Ovary (tissue), 9 donors: Measurements from ENCODE around the gene MTMR12. TPM values are rescaled to one million over a fixed set of nuclear protein-coding genes. Genes with fewer than 3 reads are reported as not detected.
"Not testable (repeated sequence)": the region's sequence is repeated elsewhere in the genome, so short reads cannot be mapped to it uniquely, and the experiment has no call there.

Experiments
- DNase-seq, 5 donors: peaks; one replicate each; pipeline ENCODE4 v3.0.0-alpha.2; 2019 to 2020
- H3K27ac ChIP-seq, 2 donors: fragments of 200-600 bp; one replicate each; pipeline versions ENCODE4 v1.5.1 to v1.8.0; 2019 to 2022
- H3K27me3 ChIP-seq: fragments of 200-600 bp; one replicate; pipeline ENCODE4 v1.8.0; 2022
- H3K36me3 ChIP-seq: fragments of 200-600 bp; sonication (generic); one replicate; pipeline ENCODE4 v1.5.1; 2019
- H3K4me1 ChIP-seq: one replicate; pipeline ENCODE4 v1.8.1; 2013; ENCODE audit warnings: mild to moderate bottlenecking, moderate library complexity; ENCODE audit not compliant: insufficient read depth
- H3K4me3 ChIP-seq: fragments of 200-600 bp; sonication (generic); one replicate; pipeline ENCODE4 v1.5.1; 2017
- H3K9me3 ChIP-seq, 2 donors: fragments of 200-600 bp in 1 of 2; sonication (generic) in 1 of 2; one replicate each; pipeline versions ENCODE4 v1.5.1 to v1.8.1; 2013 to 2019; ENCODE audit warnings: mild to moderate bottlenecking in 1 of 2, moderate library complexity in 1 of 2
- EP300 ChIP-seq: sonication (generic); formaldehyde crosslinking; IDR thresholded peaks from one replicate; pipeline ENCODE4 v1.6.1; 2017; ENCODE audit warnings: antibody characterized with exemption
- POLR2A ChIP-seq: fragments of 450-650 bp; IDR thresholded peaks from one replicate; pipeline ENCODE4 v1.6.1; 2017; ENCODE audit warnings: antibody characterized with exemption, mild to moderate bottlenecking, moderate library complexity
- WGBS, 3 donors: extraction: QIAGEN DNeasy Blood & Tissue Kit in 1 of 3; methylation state at CpG; one replicate each; pipeline versions ENCODE4 v1.1.5 to v1.1.7; 2013 to 2017; 5-methylcytosine and 5-hydroxymethylcytosine counted together
- intact Hi-C, 4 donors: fragments of 100-400 bp; cut with DNase I; formaldehyde crosslinking; loops; one replicate each; pipeline versions ENCODE4 v1.11.0 to v1.15.1; 2022 to 2023
- polyA plus RNA-seq, 2 donors: library from polyadenylated mRNA; stranded (reverse); fragments of 200-250 nt in 1 of 2; fragments of 350-450 nt in 1 of 2; fragmentation: Illumina TruSeq in 1 of 2; extraction: RNeasy Lipid Tissue Mini Kit (QIAGEN cat#74804) in 1 of 2; gene quantifications; one replicate each; pipeline ENCODE4 v1.2.3, GENCODE V29; 2013 to 2014
- total RNA-seq, 7 donors: library from RNA; depleted of rRNA in 2 of 7; stranded (reverse); fragments of >200 nt in 2 of 7; fragmentation: NEBNext Ultra II Directional in 3 of 7; extraction: Animal tissue kit (Norgen Biotek cat#: 25700) in 3 of 7; gene quantifications; one replicate each; pipeline versions ENCODE4 v1.1.0 to v1.2.4, GENCODE V29; 2016 to 2023
- TF ChIP-seq, protein P1 (sequence below), 3 donors: fragments of 450-650 bp in 2 of 3; fragments of 200-600 bp in 1 of 3; IDR thresholded peaks; one replicate each; pipeline versions ENCODE4 v1.5.1 to v1.8.0; 2016 to 2022; ENCODE audit warnings: antibody characterized with exemption in 3 of 3, mild to moderate bottlenecking in 1 of 3
- donor health status: DM: no; HTN: no; CAD: no; lungs with moderate emphysema.
- donor health status: DM: no; HTN: no; CAD: no.
- donor health status: Bipolar disorder and iron deficiency.
- donor health status: DM: yes; HTN: yes; CAD: no.
- donor health status: DM: no; HTN: no; CAD: no.
- donor health status: DM: yes; HTN: yes; CAD: no.

The MTMR12 gene
- total and polyA plus RNA-seq, 9 donors: 14.9 to 39.0 (median 35.2) TPM

DNA sequence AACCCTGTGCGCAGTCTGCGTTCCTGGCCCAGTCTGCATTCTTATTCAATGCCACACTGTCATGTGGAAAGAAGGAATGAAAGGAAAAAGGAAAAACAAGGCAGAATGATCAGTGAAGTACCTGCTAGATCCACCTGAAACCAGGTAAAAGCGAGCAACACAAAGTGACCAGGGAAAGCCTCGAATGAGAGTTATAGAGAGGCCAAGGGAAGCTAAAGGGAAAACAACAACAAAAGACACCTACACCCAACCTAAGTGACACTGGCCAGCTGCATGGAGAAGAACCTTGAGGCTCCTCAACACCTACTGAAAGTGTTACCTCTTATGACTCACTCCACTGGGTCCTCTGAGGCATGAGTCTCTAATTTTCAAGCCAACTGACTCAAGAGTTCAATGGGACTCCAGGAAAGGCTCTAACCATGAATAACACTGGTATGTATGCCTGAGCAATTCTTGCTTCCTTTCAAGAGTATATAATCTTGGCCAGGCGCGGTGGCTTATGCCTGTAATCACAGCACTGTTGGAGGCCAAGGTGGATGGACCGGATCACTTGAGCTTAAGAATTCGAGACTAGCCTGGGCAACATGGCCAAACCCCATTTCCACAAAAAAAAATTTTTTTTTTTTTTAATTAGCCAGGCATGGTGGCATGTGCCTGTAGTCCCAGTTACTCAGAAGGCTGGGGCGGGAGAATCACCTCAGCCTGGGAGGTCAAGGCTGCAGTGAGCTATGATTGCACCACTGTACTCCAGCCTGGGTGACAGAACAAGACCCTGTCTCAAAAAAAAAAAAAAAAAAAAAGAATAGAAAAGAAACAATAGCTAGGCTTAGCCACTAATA is 29.0 kb downstream of the MTMR12 start:
- DNase-seq: no peak
- WGBS, 3 donors: 95 to 96% (median 95%) methylated on average over 9 of the region's 9 CpGs

DNA sequence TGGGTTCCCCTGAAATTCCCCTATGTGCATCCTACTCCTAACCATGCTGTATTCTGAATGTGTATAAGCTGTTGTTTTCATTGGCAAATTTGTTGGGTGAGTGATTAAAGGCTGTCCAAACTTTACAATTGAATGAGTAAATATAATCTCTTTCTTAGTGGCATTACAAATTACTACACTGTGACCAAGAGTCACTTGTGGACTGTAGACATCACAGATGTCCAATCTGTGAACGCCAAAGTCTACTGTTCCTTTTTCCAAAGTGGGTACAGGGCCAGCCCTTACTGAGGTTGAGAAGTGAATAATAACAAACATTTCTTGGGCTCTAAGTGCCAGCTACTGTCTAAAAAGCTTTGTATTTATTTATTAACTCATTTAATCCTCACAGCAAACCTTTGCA is 29.7 kb downstream of the MTMR12 start:
- 80 to 88% (median 82%) methylated on average over 1 of the region's 1 CpG for WGBS, 3 donors
- H3K9me3 ChIP-seq: no peaks in the 10 kb centered on the region
- DNase-seq: no peak
- no peaks in the 10 kb centered on the region for H3K27me3 ChIP-seq
- intact Hi-C loops: no loop called here
- TF ChIP-seq EP300 (no peak), POLR2A (no peak)
- TF ChIP-seq, protein P1, sequence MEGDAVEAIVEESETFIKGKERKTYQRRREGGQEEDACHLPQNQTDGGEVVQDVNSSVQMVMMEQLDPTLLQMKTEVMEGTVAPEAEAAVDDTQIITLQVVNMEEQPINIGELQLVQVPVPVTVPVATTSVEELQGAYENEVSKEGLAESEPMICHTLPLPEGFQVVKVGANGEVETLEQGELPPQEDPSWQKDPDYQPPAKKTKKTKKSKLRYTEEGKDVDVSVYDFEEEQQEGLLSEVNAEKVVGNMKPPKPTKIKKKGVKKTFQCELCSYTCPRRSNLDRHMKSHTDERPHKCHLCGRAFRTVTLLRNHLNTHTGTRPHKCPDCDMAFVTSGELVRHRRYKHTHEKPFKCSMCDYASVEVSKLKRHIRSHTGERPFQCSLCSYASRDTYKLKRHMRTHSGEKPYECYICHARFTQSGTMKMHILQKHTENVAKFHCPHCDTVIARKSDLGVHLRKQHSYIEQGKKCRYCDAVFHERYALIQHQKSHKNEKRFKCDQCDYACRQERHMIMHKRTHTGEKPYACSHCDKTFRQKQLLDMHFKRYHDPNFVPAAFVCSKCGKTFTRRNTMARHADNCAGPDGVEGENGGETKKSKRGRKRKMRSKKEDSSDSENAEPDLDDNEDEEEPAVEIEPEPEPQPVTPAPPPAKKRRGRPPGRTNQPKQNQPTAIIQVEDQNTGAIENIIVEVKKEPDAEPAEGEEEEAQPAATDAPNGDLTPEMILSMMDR (IDR thresholded peaks at IDR 0.05): no peak
- no peaks in the 10 kb centered on the region for H3K36me3 ChIP-seq
- peaks cover 5% of the 10 kb centered on the region for H3K4me1 ChIP-seq
- no peak overlapping the region for H3K4me3 ChIP-seq
- H3K27ac ChIP-seq: no peak overlapping the region

More for the DNA sequence above, 29.0 kb downstream of the MTMR12 start:
- no peak overlapping the region for H3K27ac ChIP-seq
- no peaks in the 10 kb centered on the region for H3K9me3 ChIP-seq
- no peak overlapping the region for H3K4me3 ChIP-seq
- no peaks in the 10 kb centered on the region for H3K36me3 ChIP-seq
- intact Hi-C loops: no loop called here
- peaks cover 6% of the 10 kb centered on the region for H3K4me1 ChIP-seq
- TF ChIP-seq POLR2A (no peak), EP300 (no peak)
- TF ChIP-seq, protein P1 (IDR thresholded peaks at IDR 0.05): no peak
- H3K27me3 ChIP-seq: no peaks in the 10 kb centered on the region

DNA sequence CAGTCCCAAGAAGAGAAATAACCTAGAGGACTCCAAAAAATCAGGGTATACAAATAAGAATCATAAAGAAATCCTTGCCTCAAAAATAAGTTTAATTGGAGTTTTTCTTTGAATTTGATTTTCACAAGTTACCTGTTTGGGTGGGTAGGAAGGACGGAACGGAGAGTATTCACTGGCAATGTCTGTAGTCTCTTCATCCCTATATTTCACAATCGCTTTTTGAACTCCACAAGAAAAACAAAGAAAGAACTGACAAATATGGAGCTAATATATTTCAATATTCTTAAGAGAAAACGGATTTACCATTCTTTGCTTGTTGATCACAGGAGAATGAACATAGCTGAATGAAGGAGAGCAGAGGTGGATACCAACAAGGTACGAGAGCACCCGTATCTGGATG is 30.1 kb downstream of the MTMR12 start:
- TF ChIP-seq POLR2A (no peak), EP300 (no peak)
- TF ChIP-seq, protein P1 (IDR thresholded peaks at IDR 0.05): no peak
- Histone ChIP-seq H3K9me3 (no peaks in the 10 kb centered on the region), H3K27me3 (no peaks in the 10 kb centered on the region), H3K4me1 (peaks cover 6% of the 10 kb centered on the region), H3K36me3 (no peaks in the 10 kb centered on the region), H3K4me3 (no peak overlapping the region), H3K27ac (no peak overlapping the region)
- intact Hi-C loops: no loop called here
- 93 to 94% (median 93%) methylated on average over 6 of the region's 6 CpGs for WGBS, 3 donors
- DNase-seq: no peak

DNA sequence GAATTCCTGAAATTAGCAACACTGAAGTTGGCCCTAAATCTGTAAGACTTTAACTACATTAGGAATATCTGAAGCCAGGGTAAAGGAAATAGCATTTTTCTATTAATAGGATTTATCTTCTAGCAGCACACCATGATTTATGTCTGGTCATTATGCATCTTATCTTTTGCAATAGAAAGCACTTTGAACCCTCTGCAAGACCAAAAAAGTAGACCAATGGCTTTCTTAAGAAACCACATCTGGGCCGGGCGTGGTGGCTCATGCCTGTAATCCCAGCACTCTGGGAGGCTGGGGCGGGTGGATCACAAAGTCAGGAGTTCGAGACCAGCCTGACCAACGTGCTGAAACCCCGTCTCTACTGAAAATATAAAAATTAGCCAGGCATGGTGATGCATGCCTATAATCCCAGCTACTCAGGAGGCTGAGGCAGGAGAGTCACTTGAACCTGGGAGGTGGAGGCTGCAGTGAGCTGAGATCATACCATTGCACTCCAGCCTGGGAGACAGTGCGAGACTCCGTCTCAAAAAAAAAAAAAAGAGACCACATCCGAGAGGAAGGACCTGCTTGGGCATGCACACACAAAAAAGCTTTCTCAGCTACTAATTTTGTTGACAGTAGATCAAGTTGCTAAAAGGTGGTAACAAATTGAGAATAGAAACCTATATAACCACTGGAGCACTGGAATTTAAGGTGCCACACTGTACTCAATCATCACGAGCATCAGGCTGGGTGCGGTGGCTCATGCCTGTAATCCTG is 31.2 kb downstream of the MTMR12 start:
- intact Hi-C loops, H3K9me3 ChIP-seq, H3K27me3 ChIP-seq, H3K4me3 ChIP-seq, H3K27ac ChIP-seq, H3K4me1 ChIP-seq, H3K36me3 ChIP-seq, DNase-seq: not testable (repeated sequence)
- WGBS, 3 donors: 90 to 94% (median 94%) methylated on average over 11 of the region's 11 CpGs

DNA sequence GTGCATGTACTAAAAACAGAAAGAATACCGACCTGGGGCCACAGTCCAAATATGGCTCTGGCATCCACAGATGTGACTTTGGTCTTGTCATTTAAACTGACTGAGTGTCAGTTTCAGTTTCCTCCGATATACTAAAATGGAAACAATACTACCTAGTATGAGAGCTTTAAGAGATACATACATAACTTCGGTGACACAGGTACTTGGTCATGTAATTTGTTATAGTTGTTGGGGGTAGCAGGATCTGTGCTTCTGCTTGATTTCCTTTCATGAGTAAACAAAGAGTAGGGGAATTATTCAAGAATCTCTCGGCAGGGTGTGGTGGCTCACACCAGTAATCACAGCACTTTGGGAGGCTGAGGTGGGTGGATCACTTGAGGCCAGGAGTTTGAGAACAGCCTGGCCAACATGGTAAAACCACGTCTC is 32.1 kb downstream of the MTMR12 start:
- 85 to 87% (median 86%) methylated on average over 5 of the region's 5 CpGs for WGBS, 3 donors
- H3K27me3 ChIP-seq: no peaks in the 10 kb centered on the region
- DNase-seq: no peak
- no peak overlapping the region for H3K27ac ChIP-seq
- no peaks in the 10 kb centered on the region for H3K36me3 ChIP-seq
- no peak for TF ChIP-seq POLR2A
- TF ChIP-seq, protein P1 (IDR thresholded peaks at IDR 0.05): no peak
- peaks cover 7% of the 10 kb centered on the region for H3K4me1 ChIP-seq
- intact Hi-C loops: no loop called here
- H3K9me3 ChIP-seq: no peaks in the 10 kb centered on the region
- H3K4me3 ChIP-seq: no peak overlapping the region
